Epithelial cell of proximal tubule (primary cell): Measurements from ENCODE around the gene FAM120A. TPM values are rescaled to one million over a fixed set of nuclear protein-coding genes. Genes with fewer than 3 reads are reported as not detected.

Experiments used
- DNase-seq: peaks from one replicate; pipeline ENCODE4 v3.0.0-alpha.2; 2011; ENCODE audit warnings: low read depth
- H3K4me3 ChIP-seq: 2 replicates; pipeline ENCODE4 v1.5.1; 2011; ENCODE audit warnings: low read depth, mild to moderate bottlenecking, low read length
- total RNA-seq: library from RNA; depleted of rRNA; stranded (reverse); fragments of >200 nt; gene quantifications from 2 replicates; pipeline ENCODE4 v1.2.3, GENCODE V29; 2015
- TF ChIP-seq, protein P1 (sequence below): conservative IDR thresholded peaks from 2 replicates; pipeline ENCODE4 v1.5.1; 2012; ENCODE audit warnings: low read depth, mild to moderate bottlenecking, low read length

The FAM120A gene
- total RNA-seq, 1 donor from 2014 or later: 71.0 TPM

DNA sequence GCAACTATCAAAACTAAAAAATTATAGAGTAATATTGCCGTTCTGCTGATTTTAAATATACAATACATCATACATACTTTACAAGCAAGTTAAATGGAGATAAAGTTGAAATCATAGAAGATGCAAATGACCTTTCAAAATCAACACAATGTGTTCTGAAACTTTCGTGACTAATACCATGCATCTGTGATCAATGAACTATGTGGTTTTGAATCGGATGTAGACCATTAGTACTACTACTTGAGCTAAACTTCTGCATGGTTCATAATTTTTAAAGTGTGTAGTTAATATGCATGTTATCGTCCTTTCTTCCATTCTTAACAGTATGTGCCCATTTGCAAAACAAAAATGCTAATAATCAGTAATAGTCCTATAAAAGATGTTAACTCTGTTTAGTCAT, 113.6 kb downstream of the FAM120A start:
- no peak for DNase-seq
- TF ChIP-seq, protein P1, sequence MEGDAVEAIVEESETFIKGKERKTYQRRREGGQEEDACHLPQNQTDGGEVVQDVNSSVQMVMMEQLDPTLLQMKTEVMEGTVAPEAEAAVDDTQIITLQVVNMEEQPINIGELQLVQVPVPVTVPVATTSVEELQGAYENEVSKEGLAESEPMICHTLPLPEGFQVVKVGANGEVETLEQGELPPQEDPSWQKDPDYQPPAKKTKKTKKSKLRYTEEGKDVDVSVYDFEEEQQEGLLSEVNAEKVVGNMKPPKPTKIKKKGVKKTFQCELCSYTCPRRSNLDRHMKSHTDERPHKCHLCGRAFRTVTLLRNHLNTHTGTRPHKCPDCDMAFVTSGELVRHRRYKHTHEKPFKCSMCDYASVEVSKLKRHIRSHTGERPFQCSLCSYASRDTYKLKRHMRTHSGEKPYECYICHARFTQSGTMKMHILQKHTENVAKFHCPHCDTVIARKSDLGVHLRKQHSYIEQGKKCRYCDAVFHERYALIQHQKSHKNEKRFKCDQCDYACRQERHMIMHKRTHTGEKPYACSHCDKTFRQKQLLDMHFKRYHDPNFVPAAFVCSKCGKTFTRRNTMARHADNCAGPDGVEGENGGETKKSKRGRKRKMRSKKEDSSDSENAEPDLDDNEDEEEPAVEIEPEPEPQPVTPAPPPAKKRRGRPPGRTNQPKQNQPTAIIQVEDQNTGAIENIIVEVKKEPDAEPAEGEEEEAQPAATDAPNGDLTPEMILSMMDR: no peak
- no peak overlapping the region for H3K4me3 ChIP-seq

DNA sequence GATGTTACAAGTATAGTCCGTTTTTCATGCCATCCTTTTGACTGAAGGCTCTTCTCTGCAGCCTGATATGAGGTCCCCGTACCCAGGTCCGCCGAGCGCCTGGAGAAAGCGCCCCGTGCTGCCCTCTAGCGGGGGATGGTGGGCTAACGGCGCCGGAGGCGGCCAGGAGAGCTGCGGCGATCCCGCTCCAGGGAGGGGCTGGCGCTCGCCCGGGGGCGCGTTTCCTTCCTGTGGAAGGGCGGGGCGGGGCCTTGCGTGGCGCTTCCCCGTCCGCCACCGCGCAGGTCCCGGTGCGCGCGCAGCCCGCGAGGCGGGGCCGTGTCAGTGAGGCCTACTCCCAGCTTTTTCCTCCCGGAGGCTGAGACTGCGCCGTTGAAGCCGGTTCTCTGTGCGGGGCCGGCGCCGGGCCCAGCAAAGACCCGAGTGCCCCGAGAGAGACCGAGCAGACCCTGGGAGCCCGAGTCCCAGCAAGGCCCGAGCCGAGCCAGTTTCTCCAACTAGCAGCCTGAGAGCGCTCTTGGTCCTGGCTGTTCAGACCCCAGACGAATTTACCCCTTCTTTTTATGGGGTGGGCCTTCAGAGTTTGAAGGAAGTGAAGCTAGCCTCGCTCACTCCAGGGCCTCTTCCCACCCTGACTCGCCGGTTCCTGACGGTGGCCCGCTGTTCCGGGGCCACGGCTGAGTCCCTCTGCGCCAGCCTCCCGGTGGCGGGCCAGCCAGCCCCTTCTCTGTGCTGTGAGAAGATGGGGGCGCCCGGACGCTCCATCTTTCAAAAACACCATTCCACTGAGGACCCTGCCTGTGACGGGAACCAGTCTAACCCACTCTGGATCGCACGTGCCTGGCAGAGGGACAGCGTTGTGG, 115.2 kb downstream of the FAM120A start:
- DNase-seq: peak; percentile 35
- TF ChIP-seq, protein P1: peak; percentile 92
- peak overlapping the region; percentile 72 for H3K4me3 ChIP-seq

DNA sequence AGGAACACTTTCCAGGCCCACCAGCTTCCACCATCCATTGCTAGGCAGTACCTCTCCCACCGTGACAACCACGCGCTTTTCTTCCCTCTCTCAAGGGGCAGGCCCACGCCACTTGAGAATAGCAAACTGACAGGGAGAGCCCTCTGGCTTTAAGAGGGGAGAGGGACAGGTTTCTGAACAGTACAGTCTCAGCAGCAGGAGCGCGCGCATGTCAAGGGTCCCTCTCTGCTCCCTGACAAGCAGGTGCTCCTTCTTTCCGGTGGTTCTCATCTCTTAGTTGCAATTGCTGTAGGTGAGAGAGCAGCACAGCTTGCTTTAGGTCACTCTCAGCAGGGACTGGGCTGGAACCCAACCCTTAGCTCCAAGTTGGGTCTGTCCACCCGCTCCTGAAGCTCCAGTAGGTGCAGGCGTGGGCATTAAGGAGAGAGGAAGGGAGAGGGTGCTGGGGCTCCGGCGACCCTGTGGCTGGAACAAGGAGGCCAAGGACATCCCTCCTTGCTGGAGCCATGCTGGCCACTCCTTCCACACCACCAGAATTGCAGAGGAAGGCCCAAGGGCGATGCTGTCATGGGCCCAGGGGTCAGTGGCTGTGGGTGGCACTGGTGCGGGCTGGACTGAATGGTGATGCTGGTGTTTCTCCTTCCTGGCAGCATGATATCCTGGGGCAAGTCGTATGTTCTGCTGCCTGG, 115.9 kb downstream of the FAM120A start:
- DNase-seq: no peak
- TF ChIP-seq, protein P1: no peak
- peak overlapping the region; percentile 72 for H3K4me3 ChIP-seq

DNA sequence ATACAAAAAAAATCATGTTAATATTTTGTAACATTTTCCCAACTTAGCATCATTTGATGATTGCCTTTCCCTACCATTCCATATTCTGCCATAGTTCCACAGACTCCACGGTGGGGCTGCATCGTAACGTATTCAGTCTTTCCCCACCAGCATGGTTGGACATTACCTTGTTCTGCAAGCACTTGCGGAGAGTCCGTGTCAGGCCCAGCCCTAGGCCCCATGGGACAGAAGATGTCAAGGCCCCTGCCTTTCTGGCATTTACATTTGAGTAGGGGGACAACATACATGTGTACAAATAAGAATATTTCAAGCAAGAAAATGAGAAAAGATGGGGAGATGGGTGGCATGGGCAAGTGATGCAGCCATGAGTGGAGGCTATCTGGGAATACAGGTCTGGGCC, 116.7 kb downstream of the FAM120A start:
- no peak for DNase-seq
- H3K4me3 ChIP-seq: no peak overlapping the region
- TF ChIP-seq, protein P1: no peak

DNA sequence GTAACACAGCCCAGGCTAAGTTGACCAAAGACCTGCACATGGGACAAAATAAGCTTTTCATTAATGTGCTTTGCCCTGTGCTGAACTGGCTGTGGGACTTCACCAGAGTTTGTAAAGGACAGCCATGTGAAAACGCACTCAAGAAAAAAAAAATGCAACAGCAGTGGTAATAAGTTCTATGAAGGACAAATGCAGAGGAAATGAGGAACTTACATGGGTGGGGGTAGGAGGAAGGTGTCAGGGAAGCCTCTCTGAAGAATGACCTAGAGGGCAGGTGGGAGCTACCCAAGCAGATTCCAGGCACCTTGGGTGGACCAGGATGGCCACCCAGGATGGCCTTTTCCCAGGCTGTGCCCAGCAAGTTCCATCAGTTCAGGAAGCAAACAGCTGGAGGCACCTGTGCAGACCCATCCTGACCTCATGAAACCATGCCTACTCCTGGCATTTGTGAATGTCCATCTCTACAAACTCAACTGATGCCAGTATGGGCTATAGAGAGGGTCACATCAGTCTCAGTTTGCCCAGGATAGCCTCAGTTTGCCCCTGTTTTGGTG, 118.2 kb downstream of the FAM120A start:
- no peak for DNase-seq
- TF ChIP-seq, protein P1: no peak

DNA sequence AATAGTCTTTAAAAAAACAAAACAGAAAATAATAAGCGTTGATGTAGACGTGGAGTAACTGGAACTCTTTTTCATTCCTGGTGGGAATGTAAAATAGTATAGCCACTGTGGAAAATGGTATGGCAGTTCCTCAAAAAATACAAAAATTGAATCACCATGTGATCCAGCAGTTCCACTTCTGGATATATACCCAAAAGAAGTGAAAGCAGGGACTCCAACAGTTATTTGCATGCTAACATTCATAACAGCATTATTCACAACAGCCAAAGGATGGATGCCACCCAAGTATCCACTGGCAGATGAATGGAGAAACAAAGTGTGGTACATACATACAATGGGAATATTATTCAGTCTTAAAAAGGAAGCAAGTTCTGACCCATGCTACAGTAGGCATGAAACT, 120.7 kb downstream of the FAM120A start:
- no peak overlapping the region for H3K4me3 ChIP-seq
- no peak for DNase-seq
- TF ChIP-seq, protein P1: no peak

More for the DNA sequence above, 118.2 kb downstream of the FAM120A start:
- H3K4me3 ChIP-seq: no peak overlapping the region
